GM12878 (cell line): Measurements from ENCODE around the gene CSF1R. TPM values are rescaled to one million over a fixed set of nuclear protein-coding genes. Genes with fewer than 3 reads are reported as not detected.

Experiments used
- ATF2 ChIP-seq: IDR thresholded peaks from 2 replicates; pipeline ENCODE4 v1.6.1; 2012; ENCODE audit warnings: low read length, inconsistent platforms
- BACH1 ChIP-seq: fragments of 450-650 bp; IDR thresholded peaks from 2 replicates; pipeline ENCODE4 v1.6.1; 2017; ENCODE audit warnings: mild to moderate bottlenecking, borderline replicate concordance
- BCL11A ChIP-seq: IDR thresholded peaks from 2 replicates; pipeline ENCODE4 v1.6.1; 2011; ENCODE audit warnings: low read depth, low read length
- CBFB ChIP-seq: IDR thresholded peaks from 2 replicates; pipeline ENCODE4 v1.6.1; 2016; ENCODE audit warnings: antibody characterized with exemption, low read depth
- CEBPZ ChIP-seq: fragments of 150-350 bp; IDR thresholded peaks from 2 replicates; pipeline ENCODE4 v1.6.1; 2016; ENCODE audit warnings: low read depth, low read length
- CREM ChIP-seq: IDR thresholded peaks from 2 replicates; pipeline ENCODE4 v1.6.1; 2014; ENCODE audit warnings: antibody characterized with exemption, low read depth
- ELK1 ChIP-seq: IDR thresholded peaks from 2 replicates; pipeline ENCODE4 v1.6.1; 2012; ENCODE audit warnings: low read depth, low read length, improper control_type of control experiment
- EP300 ChIP-seq, 2 experiments: fragments of 150-350 bp in 1 of 2; IDR thresholded peaks; 2 replicates each; pipeline ENCODE4 v1.6.1; 2011 to 2012; ENCODE audit warnings: low read depth in 2 of 2, low read length in 2 of 2, borderline replicate concordance in 1 of 2, improper control_type of control experiment in 1 of 2, inconsistent platforms in 1 of 2; ENCODE audit not compliant: control insufficient read depth in 1 of 2
- ETV6 ChIP-seq, 2 experiments: fragments of 450-650 bp in 1 of 2; IDR thresholded peaks in 1 of 2; conservative IDR thresholded peaks in 1 of 2; 2 replicates each; pipeline ENCODE4 v1.6.1; 2014; ENCODE audit warnings: antibody characterized with exemption in 1 of 2, borderline replicate concordance in 1 of 2, low read depth in 1 of 2, mild to moderate bottlenecking in 1 of 2, moderate library complexity in 1 of 2
- HDGF ChIP-seq: fragments of 450-650 bp; IDR thresholded peaks from 2 replicates; pipeline ENCODE4 v1.6.1; 2016; ENCODE audit warnings: antibody characterized with exemption
- HSF1 ChIP-seq: fragments of 150-350 bp; IDR thresholded peaks from 2 replicates; pipeline ENCODE4 v1.6.1; 2014; ENCODE audit warnings: mild to moderate bottlenecking, low read depth, low read length
- JUND ChIP-seq: IDR thresholded peaks from 2 replicates; pipeline ENCODE4 v1.6.1; 2012; ENCODE audit warnings: low read depth, mild to moderate bottlenecking, low read length, improper control_type of control experiment, moderate library complexity
- LARP7 ChIP-seq: fragments of 450-650 bp; IDR thresholded peaks from 2 replicates; pipeline ENCODE4 v1.6.1; 2017; ENCODE audit warnings: mild to moderate bottlenecking
- MEF2A ChIP-seq: IDR thresholded peaks from 2 replicates; pipeline ENCODE4 v1.6.1; 2011; ENCODE audit warnings: low read depth, mild to moderate bottlenecking, low read length, moderate library complexity; ENCODE audit not compliant: insufficient read depth
- NFIC ChIP-seq: IDR thresholded peaks from 2 replicates; pipeline ENCODE4 v1.6.1; 2012; ENCODE audit warnings: low read depth, mild to moderate bottlenecking, inconsistent platforms, low read length, moderate library complexity
- NR2F1 ChIP-seq: fragments of 450-650 bp; conservative IDR thresholded peaks from 2 replicates; pipeline ENCODE4 v1.6.1; 2017; ENCODE audit warnings: mild to moderate bottlenecking
- POLR2A ChIP-seq: IDR thresholded peaks from 2 replicates; pipeline ENCODE4 v1.6.1; 2011; ENCODE audit warnings: low read depth, mild to moderate bottlenecking, low read length
- RELA ChIP-seq: fragments of 450-650 bp; IDR thresholded peaks from 2 replicates; pipeline ENCODE4 v1.8.0; 2014; ENCODE audit warnings: borderline replicate concordance; ENCODE audit not compliant: partially characterized antibody
- RUNX3 ChIP-seq: IDR thresholded peaks from 2 replicates; pipeline ENCODE4 v1.6.1; 2012; ENCODE audit warnings: low read length, inconsistent platforms
- SMARCA5 ChIP-seq: fragments of 450-650 bp; IDR thresholded peaks from 2 replicates; pipeline ENCODE4 v1.6.1; 2017; ENCODE audit warnings: mild to moderate bottlenecking
- SPI1 ChIP-seq: IDR thresholded peaks from 2 replicates; pipeline ENCODE4 v1.6.1; 2011; ENCODE audit warnings: low read depth, mild to moderate bottlenecking, low read length, moderate library complexity, borderline replicate concordance; ENCODE audit not compliant: insufficient read depth
- ZNF217 ChIP-seq: fragments of 450-650 bp; IDR thresholded peaks from 2 replicates; pipeline ENCODE4 v1.6.1; 2017; ENCODE audit warnings: antibody characterized with exemption, mild to moderate bottlenecking
- ZNF274 ChIP-seq: IDR thresholded peaks from one replicate; pipeline ENCODE4 v1.8.0; 2011; ENCODE audit not compliant: insufficient read length, insufficient read depth
- ZSCAN29 ChIP-seq: fragments of 450-650 bp; IDR thresholded peaks from 2 replicates; pipeline ENCODE4 v1.6.1; 2017; ENCODE audit warnings: mild to moderate bottlenecking, moderate library complexity
- polyA plus RNA-seq, 11 experiments: library from polyadenylated mRNA; depleted of rRNA in 4 of 11; unstranded in 6 of 11; stranded (reverse) in 5 of 11; fragments of >200 nt; fragmentation: Nextera tagmentation in 4 of 11; fragmentation: Illumina TruSeq in 1 of 11; extraction: Ambion mirVana in 4 of 11; extraction: Trizol in 1 of 11; gene quantifications; 1 replicate in 1 of 11; 2 replicates in 10 of 11; pipeline versions ENCODE4 v1.2.1 to v1.2.3, GENCODE V29; 2011 to 2016; ENCODE audit warnings: inconsistent platforms in 2 of 11, missing spikeins in 2 of 11, low read depth in 1 of 11
- total RNA-seq, 4 experiments: library from RNA; depleted of rRNA in 3 of 4; stranded (reverse); fragments of >200 nt in 3 of 4; fragmentation: Illumina TruSeq in 1 of 4; extraction: Trizol in 1 of 4; gene quantifications; 2 replicates each; pipeline versions ENCODE4 v1.2.1 to v1.2.3, GENCODE V29; 2013 to 2021

CSF1R gene
- total and polyA plus RNA-seq, 10 of the 15 experiments (the other 5 are each of a cell fraction or from before 2014, with no cell fraction given): 0.35 to 3.6 (median 1.2) TPM

- TF ChIP-seq ELK1: no peak
- TF ChIP-seq JUND: no peak
- no peak for TF ChIP-seq ZSCAN29
- no peak for TF ChIP-seq CEBPZ
- TF ChIP-seq ATF2: peak; percentile 44; the same call in 1 of the 2 replicates
- TF ChIP-seq ETV6 (conservative IDR thresholded peaks at IDR 0.05 in 1 of 2, IDR thresholded peaks at IDR 0.05 in 1 of 2; ENCODE audit: borderline replicate concordance in 1 of 2, low read depth in 1 of 2): peak in 1 of 2 experiments; percentile 66; a peak in 1 of 4 replicates
- TF ChIP-seq SPI1: peak; percentile 95
- peak; percentile 70 for TF ChIP-seq MEF2A
- TF ChIP-seq NFIC: peak; percentile 48; the same call in 1 of the 2 replicates
- TF ChIP-seq RUNX3: peak; percentile 63
- no peak for TF ChIP-seq RELA
- peak; percentile 41; the same call in 1 of the 2 replicates for TF ChIP-seq POLR2A
- TF ChIP-seq ZNF217: no peak
- TF ChIP-seq HDGF: peak; percentile 73; the same call in 1 of the 2 replicates
- peak; percentile 66 to 88 for TF ChIP-seq EP300 (IDR thresholded peaks at IDR 0.05; ENCODE audit: borderline replicate concordance in 1 of 2, control insufficient read depth in 1 of 2, low read depth in 2 of 2, low read length in 2 of 2)
- peak; percentile 81; the same call in 1 of the 2 replicates for TF ChIP-seq BACH1
- peak; percentile 88 for TF ChIP-seq CREM
- peak; percentile 87; the same call in 1 of the 2 replicates for TF ChIP-seq BCL11A
- TF ChIP-seq NR2F1: peak; percentile 68
- 0 out of 2 replicates have a peak, but pooled peaks have one; percentile 19 for TF ChIP-seq SMARCA5
- peak; percentile 20; the same call in 1 of the 2 replicates for TF ChIP-seq LARP7
- TF ChIP-seq ZNF274: no peak
- no peak for TF ChIP-seq HSF1
- 0 out of 2 replicates have a peak, but pooled peaks have one; percentile 28 for TF ChIP-seq CBFB
These were observed 4.6 kb downstream of the CSF1R start (continued) for GRCh38 chr5:150081541-150082283.
